Gastrocnemius medialis (tissue), 4 donors: ENCODE data around the gene NPM1. TPM values are rescaled to one million over a fixed set of nuclear protein-coding genes. Genes with fewer than 3 reads are reported as not detected.

ENCODE experiments used
- ATAC-seq, 2 donors: fragments of 150-250 bp; one replicate each; pipeline ENCODE4 v1.9.1; 2016
- DNase-seq, 2 donors: peaks; one replicate each; pipeline ENCODE4 v3.0.0-alpha.2; 2019
- H3K27ac ChIP-seq, 4 donors: fragments of 200-600 bp; sonication (generic); 1 replicate in 1 of 4; 2 replicates in 3 of 4; pipeline ENCODE4 v1.5.1; 2016 to 2018; ENCODE audit warnings: mild to moderate bottlenecking in 2 of 4, moderate library complexity in 1 of 4
- H3K27me3 ChIP-seq, 3 donors: fragments of 200-600 bp; sonication (generic) in 2 of 3; 1 replicate in 1 of 3; 2 replicates in 2 of 3; pipeline versions ENCODE4 v1.5.1 to v1.6.0; 2016 to 2019; ENCODE audit warnings: mild to moderate bottlenecking in 1 of 3, moderate library complexity in 1 of 3
- H3K36me3 ChIP-seq, 2 donors: fragments of 200-600 bp; sonication (generic) in 1 of 2; one replicate each; pipeline ENCODE4 v1.5.1; 2017 to 2018
- H3K4me1 ChIP-seq, 2 donors: fragments of 200-600 bp; sonication (generic) in 1 of 2; one replicate each; pipeline ENCODE4 v1.5.1; 2016 to 2017; ENCODE audit warnings: mild to moderate bottlenecking in 2 of 2
- H3K4me3 ChIP-seq, 4 donors: fragments of 200-600 bp; sonication (generic) in 3 of 4; 1 replicate in 1 of 4; 2 replicates in 3 of 4; pipeline ENCODE4 v1.5.1; 2016 to 2019; ENCODE audit warnings: mild to moderate bottlenecking in 2 of 4
- H3K9me3 ChIP-seq, 3 donors: fragments of 200-600 bp; sonication (generic) in 2 of 3; 1 replicate in 1 of 3; 2 replicates in 2 of 3; pipeline ENCODE4 v1.5.1; 2016 to 2019
- CTCF ChIP-seq, 5 experiments: fragments of 450-650 bp in 3 of 5; fragments of 200-600 bp in 2 of 5; sonication (generic) in 2 of 5; IDR thresholded peaks in 4 of 5; conservative IDR thresholded peaks in 1 of 5; 1 replicate in 4 of 5; 2 replicates in 1 of 5; pipeline ENCODE4 v1.5.1; 2016 to 2019; ENCODE audit warnings: antibody characterized with exemption in 5 of 5, mild to moderate bottlenecking in 3 of 5, moderate library complexity in 3 of 5
- POLR2A ChIP-seq, 2 donors: fragments of 450-650 bp; IDR thresholded peaks; one replicate each; pipeline ENCODE4 v1.6.1; 2017; ENCODE audit warnings: antibody characterized with exemption in 2 of 2, mild to moderate bottlenecking in 2 of 2, moderate library complexity in 2 of 2
- in situ Hi-C, 4 donors: fragments of 200-750 bp; cut with MboI; loops; one replicate each; pipeline versions ENCODE4 v1.15.0 to v1.8.0; 2017; ENCODE audit warnings: low sequenced_read_pairs in 4 of 4
- intact Hi-C: fragments of 100-400 bp; cut with DNase I; formaldehyde crosslinking; loops from one replicate; pipeline ENCODE4 v1.15.1; 2023; ENCODE audit warnings: low total_unique reads
- total RNA-seq, 4 donors: library from RNA; depleted of rRNA; stranded (reverse); fragments of >200 nt; gene quantifications; one replicate each; pipeline versions ENCODE4 v1.1.0 to v1.2.3, GENCODE V29; 2016

The NPM1 gene
- 100 to 1,000 TPM; 277 to 651 (median 413) TPM for total RNA-seq

DNA sequence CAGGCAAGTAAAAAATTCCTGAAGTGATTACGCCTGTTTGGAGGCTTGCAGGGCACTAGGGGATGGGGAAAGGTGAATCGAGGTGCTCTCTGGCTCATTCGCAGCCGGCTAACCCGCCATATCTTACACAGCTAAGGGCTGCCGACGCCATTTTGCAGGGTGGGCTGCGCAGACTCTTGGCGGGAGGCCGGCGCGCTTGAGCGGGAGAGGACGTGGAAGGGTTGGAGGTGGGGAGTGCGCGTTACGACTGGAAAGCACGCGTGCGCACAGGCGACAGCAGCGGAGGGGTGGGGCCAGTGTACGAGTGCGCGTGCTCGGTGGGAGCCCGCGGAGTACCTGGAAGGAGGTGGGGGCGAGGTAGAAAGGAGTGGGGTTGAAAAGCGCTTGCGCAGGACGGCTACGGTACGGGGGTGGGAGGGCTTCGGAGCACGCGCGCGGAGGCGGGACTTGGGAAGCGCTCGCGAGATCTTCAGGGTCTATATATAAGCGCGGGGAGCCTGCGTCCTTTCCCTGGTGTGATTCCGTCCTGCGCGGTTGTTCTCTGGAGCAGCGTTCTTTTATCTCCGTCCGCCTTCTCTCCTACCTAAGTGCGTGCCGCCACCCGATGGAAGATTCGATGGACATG lies at the start of gene NPM1:
Gene NPM1 (plus strand): TSS at position 505 of the 625 bp plus-strand sequence. CDS start 100 bp downstream, at position 605.
- Histone ChIP-seq H3K4me1 (peaks cover 27 to 51% of the 10 kb centered on the region in 2 donors), H3K27ac (peak within 1 kb of the TSS; percentile 89 to 95 (median 92)), H3K27me3 (no peaks in the 10 kb centered on the region), H3K9me3 (no peaks in the 10 kb centered on the region), H3K36me3 (peaks cover 0 to under 1% of the 10 kb centered on the region in 2 donors), H3K4me3 (peak within 1 kb of the TSS; percentile 75 to 94 (median 85))
- TF ChIP-seq CTCF (IDR thresholded peaks at IDR 0.05 in 4 of 5, conservative IDR thresholded peaks at IDR 0.05 in 1 of 5) (no peak), POLR2A (IDR thresholded peaks at IDR 0.05) (peak; percentile 87 to 94)
- peak; percentile 96 for ATAC-seq
- in situ Hi-C loops: no loop called here
- intact Hi-C loops: loop anchor here (1.0 to 2.0 kb wide), 3 partner anchors 63 to 896 kb away; partner anchors contain the start of genes FBXW11 and UBTD2
- peak; percentile 96 to 97 for DNase-seq

GRCh38 chr5:171340042-171340441 lies 47.6 kb upstream of the NPM1 start:
- DNase-seq (no peak), ATAC-seq (no peak)
- in situ Hi-C loops: loop anchor here in 3 of 4 donors (25.0 kb wide), 2 partner anchors 603 to 903 kb away; no protein-coding TSS in a partner anchor
- H3K4me1 ChIP-seq: no peaks in the 10 kb centered on the region
- H3K27me3 ChIP-seq: peaks cover 6 to 27% (median 21%) of the 10 kb centered on the region in 3 donors
- intact Hi-C loops: no loop called here
- no peaks in the 10 kb centered on the region for H3K36me3 ChIP-seq
- H3K4me3 ChIP-seq: no peak overlapping the region
- H3K27ac ChIP-seq: no peak overlapping the region
- no peaks in the 10 kb centered on the region for H3K9me3 ChIP-seq
- TF ChIP-seq CTCF (IDR thresholded peaks at IDR 0.05 in 4 of 5, conservative IDR thresholded peaks at IDR 0.05 in 1 of 5) (no peak), POLR2A (IDR thresholded peaks at IDR 0.05) (no peak)

- in situ Hi-C loops: loop anchor here in 3 of 4 donors (25.0 kb wide), 2 partner anchors 603 to 903 kb away; no protein-coding TSS in a partner anchor
- H3K4me1 ChIP-seq: no peaks in the 10 kb centered on the region
- no peak for DNase-seq
- no peak overlapping the region for H3K27ac ChIP-seq
- H3K9me3 ChIP-seq: no peaks in the 10 kb centered on the region
- H3K4me3 ChIP-seq: no peak overlapping the region
- no peaks in the 10 kb centered on the region for H3K36me3 ChIP-seq
- intact Hi-C loops: no loop called here
- H3K27me3 ChIP-seq: peaks cover 5 to 23% (median 20%) of the 10 kb centered on the region in 3 donors
- no peak for TF ChIP-seq CTCF (IDR thresholded peaks at IDR 0.05 in 4 of 5, conservative IDR thresholded peaks at IDR 0.05 in 1 of 5)
- TF ChIP-seq POLR2A (IDR thresholded peaks at IDR 0.05): no peak
- ATAC-seq: no peak
These were observed 47.2 kb upstream of the NPM1 start for GRCh38 chr5:171340491-171340890.

DNA sequence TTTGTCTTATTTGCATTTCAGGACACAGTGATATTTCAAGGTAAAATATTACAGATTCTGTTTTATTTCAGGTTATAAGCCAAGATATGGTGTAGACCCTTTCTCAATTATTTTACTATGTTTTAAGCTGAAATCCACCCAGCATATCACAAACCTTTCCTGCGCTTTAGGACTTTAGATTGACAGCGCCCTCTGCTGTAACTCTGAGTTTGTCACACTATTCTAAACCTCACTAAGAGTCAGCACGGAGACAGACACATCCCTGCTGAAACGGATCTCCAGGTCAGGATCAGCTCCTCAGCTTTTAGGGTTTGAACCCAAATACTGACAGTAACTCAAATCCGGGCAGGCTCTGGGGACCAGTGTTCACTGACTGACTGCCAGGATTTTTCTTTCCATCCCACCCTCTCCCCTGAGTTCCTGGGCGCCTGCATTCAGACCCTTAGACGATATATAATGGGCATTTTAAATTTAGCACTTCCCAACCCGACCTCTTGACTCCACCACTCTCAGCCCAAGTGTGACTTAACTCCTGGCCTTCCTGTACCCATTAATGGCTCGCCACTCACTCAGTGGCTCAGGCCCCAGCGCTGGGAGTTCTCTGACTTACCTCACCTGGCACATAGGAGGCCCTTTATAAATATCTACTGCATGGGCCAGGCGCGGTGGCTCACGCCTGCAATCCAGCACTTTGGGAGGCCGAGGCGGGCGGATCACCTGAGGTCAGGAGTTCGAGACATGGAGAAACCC lies 45.1 kb upstream of the NPM1 start:
- H3K27ac ChIP-seq: no peak overlapping the region
- DNase-seq: no peak
- H3K9me3 ChIP-seq: no peaks in the 10 kb centered on the region
- no peaks in the 10 kb centered on the region for H3K4me1 ChIP-seq
- TF ChIP-seq POLR2A (IDR thresholded peaks at IDR 0.05): no peak
- TF ChIP-seq CTCF (IDR thresholded peaks at IDR 0.05 in 4 of 5, conservative IDR thresholded peaks at IDR 0.05 in 1 of 5): peak in 2 of 5 experiments; percentile 17 to 35
- ATAC-seq: no peak
- intact Hi-C loops (no loop called here), in situ Hi-C loops (loop anchor here in 3 of 4 donors (25.0 kb wide), 2 partner anchors 605 to 905 kb away; no protein-coding TSS in a partner anchor)
- no peak overlapping the region for H3K4me3 ChIP-seq
- peaks cover 0 to 8% (median 6%) of the 10 kb centered on the region in 3 donors for H3K27me3 ChIP-seq
- no peaks in the 10 kb centered on the region for H3K36me3 ChIP-seq
